Esophagus muscularis mucosa (tissue), 3 donors: ENCODE data around the gene ATPAF2.

ENCODE experiments used
- EP300 ChIP-seq: sonication (generic); formaldehyde crosslinking; IDR thresholded peaks from one replicate; pipeline ENCODE4 v1.6.1; 2017; ENCODE audit warnings: antibody characterized with exemption
- TF ChIP-seq, protein P1 (sequence below), 3 experiments: fragments of 200-600 bp in 2 of 3; fragments of 450-650 bp in 1 of 3; sonication (generic) in 2 of 3; IDR thresholded peaks; one replicate each; pipeline ENCODE4 v1.5.1; 2017 to 2019; ENCODE audit warnings: antibody characterized with exemption in 3 of 3, mild to moderate bottlenecking in 2 of 3, moderate library complexity in 1 of 3

DNA sequence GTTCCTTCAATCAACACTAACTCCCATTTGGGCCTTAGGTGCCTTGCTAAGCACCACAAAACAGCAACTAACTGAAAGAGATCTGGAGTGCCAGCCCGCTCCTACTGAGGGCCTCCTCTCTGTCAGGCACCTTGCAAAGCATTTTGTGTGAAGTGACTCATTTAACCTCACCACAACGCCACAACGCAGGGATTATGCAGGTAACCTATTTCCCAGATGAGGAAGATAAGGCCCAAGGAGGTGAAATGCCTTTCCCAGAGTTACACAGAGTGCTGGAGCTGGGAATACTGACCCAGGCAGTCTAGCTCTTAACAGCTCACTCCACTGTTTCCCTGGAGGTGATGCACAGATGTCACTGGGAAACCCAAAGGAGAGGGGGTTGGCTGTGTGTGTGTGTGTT lies 33.5 kb downstream of the ATPAF2 start:
- no peak for TF ChIP-seq EP300
- TF ChIP-seq, protein P1, sequence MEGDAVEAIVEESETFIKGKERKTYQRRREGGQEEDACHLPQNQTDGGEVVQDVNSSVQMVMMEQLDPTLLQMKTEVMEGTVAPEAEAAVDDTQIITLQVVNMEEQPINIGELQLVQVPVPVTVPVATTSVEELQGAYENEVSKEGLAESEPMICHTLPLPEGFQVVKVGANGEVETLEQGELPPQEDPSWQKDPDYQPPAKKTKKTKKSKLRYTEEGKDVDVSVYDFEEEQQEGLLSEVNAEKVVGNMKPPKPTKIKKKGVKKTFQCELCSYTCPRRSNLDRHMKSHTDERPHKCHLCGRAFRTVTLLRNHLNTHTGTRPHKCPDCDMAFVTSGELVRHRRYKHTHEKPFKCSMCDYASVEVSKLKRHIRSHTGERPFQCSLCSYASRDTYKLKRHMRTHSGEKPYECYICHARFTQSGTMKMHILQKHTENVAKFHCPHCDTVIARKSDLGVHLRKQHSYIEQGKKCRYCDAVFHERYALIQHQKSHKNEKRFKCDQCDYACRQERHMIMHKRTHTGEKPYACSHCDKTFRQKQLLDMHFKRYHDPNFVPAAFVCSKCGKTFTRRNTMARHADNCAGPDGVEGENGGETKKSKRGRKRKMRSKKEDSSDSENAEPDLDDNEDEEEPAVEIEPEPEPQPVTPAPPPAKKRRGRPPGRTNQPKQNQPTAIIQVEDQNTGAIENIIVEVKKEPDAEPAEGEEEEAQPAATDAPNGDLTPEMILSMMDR (IDR thresholded peaks at IDR 0.05), result no peak
